NCI-H187 treated with DMSO at 0.1 percent for 48 hours (cell line): ENCODE measurements around the gene BARX1.
"Not testable (repeated sequence)": the region's sequence is repeated elsewhere in the genome, so short reads cannot be mapped to it uniquely, and the experiment has no call there.

Source experiments
- DNase-seq: peaks from one replicate; lab custom pipeline; 2025; lab: John Stamatoyannopoulos, UW

BARX1 gene

GRCh38 chr9:93965830-93966577 lies 10.8 kb upstream of the BARX1 start:
- DNase-seq, result no peak

GRCh38 chr9:93964685-93965084 lies 9.5 kb upstream of the BARX1 start:
- no peak for DNase-seq

GRCh38 chr9:93963969-93964368 lies 8.8 kb upstream of the BARX1 start:
- no peak for DNase-seq

- DNase-seq, result not testable (repeated sequence)
These were observed 8.3 kb upstream of the BARX1 start for GRCh38 chr9:93963489-93963888.

GRCh38 chr9:93962561-93963440 lies 7.6 kb upstream of the BARX1 start:
- DNase-seq, result peak; percentile 56

- no peak for DNase-seq
These were observed 6.9 kb upstream of the BARX1 start for GRCh38 chr9:93962017-93962416.

GRCh38 chr9:93960971-93961841 lies 6.1 kb upstream of the BARX1 start:
- DNase-seq, result no peak

GRCh38 chr9:93960221-93960970 lies 5.2 kb upstream of the BARX1 start:
- DNase-seq, result no peak

- DNase-seq, result no peak
These were observed 4.6 kb upstream of the BARX1 start for GRCh38 chr9:93959739-93960154.

GRCh38 chr9:93958819-93959682 lies 3.9 kb upstream of the BARX1 start:
- DNase-seq, result no peak

- DNase-seq, result no peak
These were observed 3.1 kb upstream of the BARX1 start for GRCh38 chr9:93958121-93958818.

- no peak for DNase-seq
These were observed 1.0 kb upstream of the BARX1 start for GRCh38 chr9:93955981-93956784.

GRCh38 chr9:93954434-93955061 lies 607 bp downstream of the BARX1 start:
- no peak for DNase-seq

GRCh38 chr9:93953496-93954433 lies 1.4 kb downstream of the BARX1 start:
- no peak for DNase-seq

- DNase-seq, result no peak
These were observed 2.2 kb downstream of the BARX1 start for GRCh38 chr9:93952784-93953495.

GRCh38 chr9:93952119-93952783 lies 2.9 kb downstream of the BARX1 start:
- no peak for DNase-seq
